Heart left ventricle (tissue), 13 donors: ENCODE data around the gene COA1.

Experiments used
- POLR2A ChIP-seq, 2 donors: fragments of 450-650 bp; IDR thresholded peaks; one replicate each; pipeline ENCODE4 v1.6.1; 2017; ENCODE audit warnings: antibody characterized with exemption in 2 of 2, mild to moderate bottlenecking in 2 of 2, moderate library complexity in 2 of 2
- TF ChIP-seq, protein P1 (sequence below), 12 donors: fragments of 200-600 bp; sonication (generic) in 4 of 12; IDR thresholded peaks; one replicate each; pipeline versions ENCODE4 v1.5.0 to v1.8.0; 2018 to 2022; ENCODE audit warnings: antibody characterized with exemption in 12 of 12, mild to moderate bottlenecking in 5 of 12
- donor health status: ischemic (EF 13 %, LVEDD 7.1; RV severe dilation, severe dysfunction).
- donor health status: DM: no; HTN: yes; CAD: no.
- donor health status: DM: no; HTN: no; CAD: no.
- donor health status: ischemic (EF 25% LVEDD 6.9; RV normal size, moderate dysfunction).
- donor health status: ischemic (EF 25% LVEDD 5.7; RV mildly dilated, moderate dysfunction).
- donor health status: ischemic (EF 35%, LVEDD 5.7; RV mildly dilated, moderate dysfunction).
- donor health status: nonischemic (EF 11% LVEDD 7.7; RV severe dilation, severe dysfunction).
- donor health status: DM: yes; HTN: yes; CAD: no.
- donor health status: PGD.
- donor health status: ischemic (EF 29% LVEDD 5.4; RV normal size, mild dysfunction).
- donor health status: nonischemic (EF 23%, LVEDD 6.1; RV moderate dilation, normal function).

DNA sequence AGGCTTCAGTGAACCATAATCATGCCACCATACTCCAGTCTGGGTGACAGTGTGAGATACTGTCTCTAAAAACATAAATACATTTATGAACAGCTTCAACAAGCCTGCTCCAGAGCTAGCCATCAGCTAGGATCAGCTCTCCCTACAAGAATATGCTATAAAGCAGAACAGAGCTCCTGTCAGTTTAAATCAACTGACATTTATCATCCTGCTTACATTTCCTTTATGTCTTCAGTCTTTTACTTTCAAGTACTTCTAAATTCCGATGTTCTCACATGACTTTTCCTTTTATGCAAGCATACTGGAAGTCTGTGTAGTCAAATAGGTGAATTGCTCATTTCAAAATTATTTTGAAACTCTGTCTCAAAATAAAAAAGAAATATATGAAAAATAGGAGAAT, 64.6 kb downstream of the COA1 start:
- TF ChIP-seq, protein P1, sequence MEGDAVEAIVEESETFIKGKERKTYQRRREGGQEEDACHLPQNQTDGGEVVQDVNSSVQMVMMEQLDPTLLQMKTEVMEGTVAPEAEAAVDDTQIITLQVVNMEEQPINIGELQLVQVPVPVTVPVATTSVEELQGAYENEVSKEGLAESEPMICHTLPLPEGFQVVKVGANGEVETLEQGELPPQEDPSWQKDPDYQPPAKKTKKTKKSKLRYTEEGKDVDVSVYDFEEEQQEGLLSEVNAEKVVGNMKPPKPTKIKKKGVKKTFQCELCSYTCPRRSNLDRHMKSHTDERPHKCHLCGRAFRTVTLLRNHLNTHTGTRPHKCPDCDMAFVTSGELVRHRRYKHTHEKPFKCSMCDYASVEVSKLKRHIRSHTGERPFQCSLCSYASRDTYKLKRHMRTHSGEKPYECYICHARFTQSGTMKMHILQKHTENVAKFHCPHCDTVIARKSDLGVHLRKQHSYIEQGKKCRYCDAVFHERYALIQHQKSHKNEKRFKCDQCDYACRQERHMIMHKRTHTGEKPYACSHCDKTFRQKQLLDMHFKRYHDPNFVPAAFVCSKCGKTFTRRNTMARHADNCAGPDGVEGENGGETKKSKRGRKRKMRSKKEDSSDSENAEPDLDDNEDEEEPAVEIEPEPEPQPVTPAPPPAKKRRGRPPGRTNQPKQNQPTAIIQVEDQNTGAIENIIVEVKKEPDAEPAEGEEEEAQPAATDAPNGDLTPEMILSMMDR (IDR thresholded peaks at IDR 0.05), result no peak
- no peak for TF ChIP-seq POLR2A (IDR thresholded peaks at IDR 0.05)
